GM19463 (cell line): ENCODE results near the gene IKZF3.
"Not testable (repeated sequence)": the region's sequence is repeated elsewhere in the genome, so short reads cannot be mapped to it uniquely, and the experiment has no call there.

Source experiments
- ATAC-seq: cut with Tn5 transposase; IDR thresholded peaks from one replicate; pipeline ENCODE4 v1.9.1; 2021; ENCODE audit warnings: mild to moderate bottlenecking, moderate library complexity; ENCODE audit not compliant: unreplicated experiment

IKZF3 gene

DNA sequence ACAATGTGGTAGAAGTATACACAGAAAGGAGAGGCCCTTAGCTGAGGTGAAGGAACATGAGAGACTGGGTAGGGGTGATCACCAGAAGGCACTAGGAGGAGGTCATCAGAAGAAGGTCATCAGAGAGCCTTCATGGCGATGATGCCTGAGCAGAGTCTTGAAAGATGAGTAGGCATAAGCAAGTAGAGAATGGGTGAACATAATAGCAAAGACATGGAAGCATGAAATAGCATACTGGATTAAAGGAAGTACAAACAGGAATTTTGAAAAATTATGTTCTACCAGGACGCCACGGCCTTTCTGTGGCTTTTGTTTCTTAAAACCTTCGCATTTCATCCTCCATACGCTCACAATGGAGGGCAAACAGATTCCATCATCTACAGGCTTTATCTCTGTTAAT is 2.9 kb downstream of the IKZF3 start:
- no peak for ATAC-seq

DNA sequence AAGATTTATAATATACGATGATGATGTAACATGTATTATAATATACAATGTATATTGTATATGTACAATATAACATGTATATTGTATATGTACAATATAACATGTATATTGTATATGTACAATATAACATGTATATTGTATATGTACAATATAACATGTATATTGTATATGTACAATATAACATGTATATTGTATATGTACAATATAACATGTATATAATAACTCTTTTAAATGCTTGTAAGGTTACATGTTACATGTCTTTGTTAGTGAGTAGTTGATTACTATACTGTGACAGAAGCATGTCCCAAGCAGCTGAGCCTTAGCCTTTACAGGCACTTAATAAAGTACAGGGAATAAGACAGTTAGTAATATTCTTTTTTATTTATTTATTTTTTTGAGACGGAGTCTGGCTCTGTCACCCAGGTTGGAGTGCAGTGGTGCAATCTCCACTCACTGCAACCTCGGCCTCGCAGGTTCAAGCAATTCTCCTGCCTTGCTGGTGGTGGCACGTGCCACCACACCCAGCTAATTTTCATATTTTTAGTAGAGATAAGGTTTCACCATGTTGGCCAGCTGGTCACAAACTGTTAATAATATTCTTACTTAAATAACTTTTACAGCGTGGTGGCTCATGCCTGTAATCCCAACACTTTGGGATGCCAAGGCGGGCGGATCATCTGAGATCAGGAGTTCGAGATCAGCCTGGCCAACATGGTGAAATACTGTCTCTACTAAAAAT is 8.0 kb downstream of the IKZF3 start:
- ATAC-seq = not testable (repeated sequence)

DNA sequence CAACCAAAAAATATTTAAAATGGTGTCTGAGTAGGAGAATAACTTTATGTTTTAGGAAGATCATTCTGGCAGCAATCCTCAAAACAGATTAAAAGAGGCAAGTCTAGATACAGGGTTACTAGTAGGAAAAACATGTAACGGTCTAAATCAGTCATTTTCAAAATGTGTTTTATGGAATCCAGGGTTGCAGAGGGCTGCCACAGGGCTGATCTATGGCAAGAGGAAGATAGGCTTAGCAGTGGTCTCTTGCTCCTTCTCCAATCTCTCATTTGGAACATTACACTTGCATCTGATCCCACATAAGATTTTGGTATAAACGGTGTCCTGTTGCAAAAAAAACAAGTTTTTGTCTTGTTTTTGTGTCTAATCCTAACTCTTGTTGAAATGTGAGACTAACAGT is 9.2 kb downstream of the IKZF3 start:
- no peak for ATAC-seq

DNA sequence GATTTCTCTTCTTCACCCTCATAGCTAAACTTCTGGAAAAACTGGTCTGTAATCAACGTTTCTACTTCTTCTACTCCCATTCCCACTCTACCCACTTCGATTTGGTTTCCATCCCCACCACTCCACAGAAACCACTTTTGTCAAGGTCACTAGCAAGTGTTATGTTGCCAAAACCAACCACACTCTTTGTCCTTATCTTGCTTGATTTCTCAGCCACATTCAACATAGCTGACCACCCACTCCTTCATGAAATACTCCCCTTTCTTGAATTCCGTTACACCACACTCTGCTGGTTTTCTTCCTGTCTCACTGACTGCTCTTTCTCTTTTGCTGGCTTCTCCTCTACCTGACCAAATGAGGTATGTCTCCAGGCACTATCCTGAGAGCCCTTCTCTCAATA is 11.9 kb downstream of the IKZF3 start:
- no peak for ATAC-seq

DNA sequence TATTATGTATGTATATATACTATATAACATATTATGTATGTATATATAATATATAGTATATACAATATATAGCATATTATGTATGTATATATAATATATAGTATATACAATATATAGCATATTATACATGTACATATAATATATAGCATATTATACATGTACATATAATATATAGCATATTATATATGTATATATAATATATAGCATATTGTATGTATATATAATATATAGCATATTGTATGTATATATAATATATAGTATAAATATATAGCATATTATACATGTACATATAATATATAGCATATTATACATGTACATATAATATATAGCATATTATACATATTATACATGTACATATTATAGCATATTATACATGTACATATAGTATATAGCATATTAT is 13.9 kb downstream of the IKZF3 start:
- not testable (repeated sequence) for ATAC-seq

DNA sequence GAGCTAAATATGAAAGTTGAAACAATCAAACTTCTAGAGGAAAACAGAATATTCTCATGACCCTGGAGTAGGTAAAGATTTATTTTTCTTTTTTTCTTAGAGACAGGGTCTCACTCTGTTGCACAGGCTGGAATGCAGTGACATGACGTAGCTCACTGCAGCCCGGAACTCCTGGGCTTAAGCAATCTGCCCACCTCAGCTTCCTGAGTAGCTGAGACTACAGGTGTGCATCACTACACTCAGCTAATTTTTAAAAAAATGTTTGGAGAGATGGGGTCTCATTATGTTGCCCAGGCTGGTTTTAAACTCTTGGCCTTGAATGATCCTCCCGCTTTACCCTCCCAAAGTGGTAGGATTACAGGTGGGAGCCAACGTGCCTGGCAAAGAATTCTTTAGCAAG is 15.5 kb downstream of the IKZF3 start:
- ATAC-seq = no peak

DNA sequence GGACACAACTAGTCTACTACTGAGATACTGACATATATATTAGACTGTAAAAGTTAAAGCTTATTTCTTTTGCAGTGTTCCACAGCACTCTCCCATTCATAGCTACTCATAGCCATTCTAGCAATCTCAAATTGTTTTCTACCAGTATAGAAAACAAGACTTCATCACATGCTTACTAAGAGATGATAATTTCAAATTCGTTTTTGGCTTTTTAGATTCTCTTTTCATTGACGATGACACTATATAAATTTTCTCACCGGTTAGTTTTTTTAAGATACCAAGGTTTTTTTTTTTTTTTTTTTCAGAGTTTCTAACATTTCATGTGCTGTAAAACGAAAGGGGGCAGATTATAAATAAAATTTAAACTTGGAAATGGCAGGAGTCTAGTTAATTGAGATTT is 17.9 kb downstream of the IKZF3 start:
- ATAC-seq = no peak

DNA sequence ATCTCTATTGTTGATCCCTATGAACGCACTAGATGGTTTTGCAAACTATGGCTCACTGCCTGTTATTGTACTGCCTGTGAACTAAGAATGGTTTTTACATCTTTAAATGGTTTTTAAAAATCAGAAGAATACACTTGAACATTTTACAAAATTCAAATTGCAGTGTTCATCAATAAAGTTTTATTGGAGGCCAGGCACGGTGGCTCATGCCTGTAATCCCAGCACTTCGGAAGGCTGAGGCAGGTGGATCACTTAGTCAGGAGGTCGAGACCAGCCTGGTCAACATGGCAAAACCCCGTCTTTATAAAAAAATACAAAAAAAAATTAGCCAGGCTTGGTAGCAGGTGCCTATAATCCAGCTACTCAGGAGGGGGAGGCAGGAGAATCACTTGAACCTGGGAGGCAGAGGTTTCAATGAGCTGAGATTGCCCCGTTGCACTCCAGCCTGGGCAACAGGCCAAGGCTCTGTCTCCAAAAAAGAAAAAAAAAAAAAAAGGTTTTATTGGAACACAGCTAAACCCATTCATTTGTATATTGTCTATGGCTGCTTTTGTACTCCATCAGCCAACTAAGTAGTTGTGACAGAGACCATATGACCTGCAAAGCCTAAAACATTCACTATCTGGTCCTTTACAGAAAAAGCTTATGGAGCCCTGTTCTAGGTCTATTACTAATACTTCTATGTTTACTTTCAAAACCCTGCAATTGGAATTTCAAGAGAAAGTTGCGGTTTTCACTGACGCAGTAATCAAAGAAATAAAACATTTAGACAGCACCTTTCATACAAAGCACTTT is 18.9 kb downstream of the IKZF3 start:
- ATAC-seq = no peak

DNA sequence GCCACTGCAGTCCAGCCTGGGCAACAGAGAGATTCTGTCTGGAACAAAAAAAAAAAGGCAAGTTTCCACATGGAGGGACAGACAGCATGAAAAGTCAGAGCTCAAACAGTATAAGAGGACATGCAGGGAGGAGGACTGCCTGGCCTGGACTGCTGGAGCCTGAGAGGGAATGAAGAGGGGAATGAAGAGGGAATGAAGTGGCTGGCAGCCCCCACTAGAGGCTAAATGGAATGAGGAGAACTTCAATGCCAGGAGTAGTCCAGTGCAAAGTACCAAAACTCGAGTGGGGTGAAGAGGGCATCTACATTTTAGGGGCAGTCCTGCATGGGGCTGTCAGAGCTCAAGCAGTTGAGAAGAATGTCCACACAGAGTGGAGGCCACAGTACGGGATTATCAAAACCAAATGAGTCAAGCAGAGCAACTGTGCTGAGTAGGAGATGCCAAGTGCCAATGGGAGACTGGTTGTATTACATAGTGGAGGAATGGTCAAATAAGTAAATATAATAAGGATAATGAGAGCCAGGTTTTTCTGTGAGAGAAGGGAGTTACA is 22.9 kb downstream of the IKZF3 start:
- no peak for ATAC-seq

DNA sequence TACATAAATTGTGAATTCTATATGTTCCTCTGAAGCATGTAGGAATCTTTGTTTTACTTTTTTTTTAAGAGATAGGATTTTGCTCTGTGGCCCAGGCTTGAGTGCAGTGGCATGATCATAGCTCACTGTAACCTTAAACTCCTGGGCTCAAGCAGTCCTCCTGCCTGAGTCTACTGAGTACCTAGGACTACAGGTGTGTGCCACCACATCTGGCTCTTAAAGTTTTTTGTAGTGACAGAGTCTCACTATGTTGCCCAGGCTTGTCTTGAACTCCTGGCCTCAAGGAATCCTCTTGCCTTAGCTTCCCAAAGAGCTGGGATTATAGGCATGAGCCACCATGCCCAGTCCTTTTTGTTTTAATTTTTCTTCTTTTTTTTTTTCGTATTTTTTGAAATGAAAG is 25.3 kb downstream of the IKZF3 start:
- ATAC-seq = no peak

DNA sequence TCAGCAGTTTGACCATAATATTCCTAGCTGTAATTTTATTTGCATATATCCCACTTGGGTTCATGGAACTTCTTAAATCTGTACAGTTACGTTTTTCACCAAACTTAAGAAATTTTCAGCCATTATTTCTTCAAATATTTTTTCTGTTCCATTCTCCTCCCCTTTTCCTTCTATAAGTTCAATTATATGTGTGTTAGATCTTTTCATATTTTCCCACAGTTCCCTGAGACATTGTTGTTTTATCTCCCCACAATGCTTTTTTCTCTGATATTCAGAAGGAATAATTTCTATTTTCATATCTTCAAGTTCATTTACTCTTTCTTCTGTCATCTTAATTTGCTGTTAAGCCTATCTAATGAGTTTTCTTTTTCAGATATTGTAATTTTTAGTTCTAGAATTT is 26.1 kb downstream of the IKZF3 start:
- no peak for ATAC-seq

DNA sequence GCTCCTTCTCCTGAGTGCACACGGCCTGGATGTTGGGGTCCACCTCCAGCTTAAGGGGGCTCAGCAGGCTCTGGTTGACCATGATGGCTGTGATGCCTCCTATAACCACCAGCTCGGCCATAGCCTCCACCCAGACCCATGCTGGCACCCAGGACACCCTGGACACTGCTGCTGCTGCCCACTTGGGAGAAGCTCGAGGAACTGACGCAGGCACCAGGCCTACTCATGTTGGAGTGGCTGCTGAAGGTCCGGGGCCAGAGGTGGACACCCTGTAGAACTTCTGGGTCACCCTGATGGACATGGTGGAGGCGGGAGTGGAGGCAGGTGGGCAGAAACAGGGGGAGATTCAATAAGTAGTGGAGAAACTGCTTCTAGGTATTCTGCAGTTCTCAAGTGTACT is 28.0 kb downstream of the IKZF3 start:
- ATAC-seq = no peak

DNA sequence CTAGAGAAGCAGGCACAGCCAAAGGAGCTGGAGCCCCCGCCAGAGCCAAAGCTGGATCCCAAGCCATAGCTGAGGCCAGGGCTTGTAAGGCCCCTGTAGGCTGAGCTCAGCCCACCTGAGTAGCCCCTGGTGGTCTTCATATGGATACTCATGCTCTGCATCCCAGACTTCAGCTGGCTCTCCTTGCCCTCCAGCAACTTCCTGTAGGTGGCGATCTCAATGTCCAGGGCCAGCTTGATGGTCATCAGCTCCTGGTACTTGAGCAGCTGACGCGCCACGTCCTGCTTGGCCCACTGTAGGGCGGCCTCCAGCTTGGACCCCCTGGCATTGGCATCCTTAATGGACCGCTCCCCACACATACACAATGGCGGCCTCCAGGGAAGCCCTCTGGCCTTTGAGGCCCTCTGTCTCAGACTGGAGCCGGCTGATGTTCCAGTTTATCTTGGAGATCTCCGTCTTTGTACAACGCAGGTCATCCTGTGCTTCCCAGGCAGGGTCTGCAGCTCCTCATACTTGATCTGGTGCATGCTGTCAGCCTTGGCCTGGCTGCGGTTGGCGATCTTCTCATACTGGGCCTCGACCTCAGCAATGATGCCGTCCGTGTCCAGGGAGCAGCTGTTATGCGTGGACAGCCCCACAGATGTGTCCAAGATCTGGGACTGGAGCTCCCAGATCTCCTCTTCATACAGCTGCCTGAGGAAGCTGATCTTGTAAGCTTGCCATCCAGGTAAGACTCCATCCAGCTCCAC is 28.9 kb downstream of the IKZF3 start:
- no peak for ATAC-seq

DNA sequence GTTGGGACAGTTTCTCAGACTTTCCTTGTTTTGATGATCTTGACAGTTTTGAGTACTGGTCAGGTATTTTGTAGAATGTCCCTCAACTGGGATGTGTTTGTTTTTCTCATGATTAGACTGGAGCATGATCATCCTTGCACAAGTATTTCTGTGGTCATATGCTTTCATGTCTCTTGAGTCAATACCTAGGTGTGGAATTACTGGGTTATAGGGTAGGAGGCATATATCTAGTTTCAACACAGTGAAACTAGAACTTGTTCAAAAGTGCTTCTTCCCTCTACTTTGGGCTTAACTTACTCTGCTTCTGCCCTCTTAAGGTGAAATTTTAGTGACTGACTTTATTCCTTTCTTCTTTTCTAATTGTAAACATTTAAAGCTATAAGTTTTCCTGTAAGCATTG is 30.1 kb downstream of the IKZF3 start:
- ATAC-seq = no peak

DNA sequence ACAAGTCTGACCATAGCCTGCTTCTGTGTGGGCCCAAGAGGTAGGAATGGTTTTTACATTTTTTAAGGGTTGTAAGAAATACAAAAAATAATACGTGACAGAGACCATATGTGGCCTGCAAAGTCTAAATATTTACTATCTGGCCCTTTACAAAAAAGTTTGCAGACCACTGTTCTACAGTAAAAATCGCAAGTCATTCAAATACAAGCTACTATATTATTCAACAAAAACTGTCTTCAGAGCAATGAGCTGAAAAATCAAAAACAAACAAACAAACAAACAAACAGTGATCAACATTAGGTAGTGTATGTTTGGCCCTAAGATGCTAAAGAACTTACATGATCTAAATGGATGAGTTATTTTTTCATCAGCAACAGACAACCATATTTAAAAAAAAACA is 32.5 kb downstream of the IKZF3 start:
- no peak for ATAC-seq

DNA sequence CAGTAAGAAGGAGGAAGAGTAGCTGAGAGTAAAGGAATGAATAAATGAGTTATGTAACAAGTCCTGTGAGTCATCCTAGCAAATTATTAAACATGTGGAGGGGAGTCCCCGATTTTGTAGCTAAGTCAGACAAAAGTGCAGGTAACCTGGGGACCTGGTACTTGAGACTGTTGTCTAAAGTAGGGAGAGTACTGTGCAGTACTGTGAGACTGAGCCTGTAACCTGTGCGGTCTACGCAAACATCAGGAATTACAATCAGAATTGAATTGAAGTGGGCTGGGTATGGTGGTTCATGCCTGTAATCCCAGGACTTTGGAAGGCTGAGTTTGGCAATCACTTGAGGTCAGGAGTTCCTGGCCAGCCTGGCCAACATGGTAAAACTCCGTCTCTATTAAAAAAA is 35.7 kb downstream of the IKZF3 start:
- no peak for ATAC-seq

DNA sequence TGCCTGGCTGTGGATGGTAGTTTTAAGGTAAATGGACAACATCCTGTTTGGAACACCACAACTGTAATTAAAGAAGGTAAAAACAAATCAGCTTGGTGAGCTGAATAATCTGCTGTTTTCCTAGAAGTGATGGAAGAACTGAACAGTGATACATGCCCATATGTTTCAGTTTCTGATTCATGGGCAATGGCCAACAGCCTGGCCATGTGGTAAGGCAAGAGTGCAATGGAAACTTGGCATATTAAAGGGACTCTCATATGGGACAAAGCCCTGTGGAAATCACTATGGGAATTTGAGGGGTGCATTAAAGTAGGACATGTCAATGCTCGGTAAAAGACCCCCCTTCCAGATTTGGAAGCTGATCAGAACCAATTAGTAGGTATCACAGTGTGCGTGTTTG is 37.8 kb downstream of the IKZF3 start:
- no peak for ATAC-seq

DNA sequence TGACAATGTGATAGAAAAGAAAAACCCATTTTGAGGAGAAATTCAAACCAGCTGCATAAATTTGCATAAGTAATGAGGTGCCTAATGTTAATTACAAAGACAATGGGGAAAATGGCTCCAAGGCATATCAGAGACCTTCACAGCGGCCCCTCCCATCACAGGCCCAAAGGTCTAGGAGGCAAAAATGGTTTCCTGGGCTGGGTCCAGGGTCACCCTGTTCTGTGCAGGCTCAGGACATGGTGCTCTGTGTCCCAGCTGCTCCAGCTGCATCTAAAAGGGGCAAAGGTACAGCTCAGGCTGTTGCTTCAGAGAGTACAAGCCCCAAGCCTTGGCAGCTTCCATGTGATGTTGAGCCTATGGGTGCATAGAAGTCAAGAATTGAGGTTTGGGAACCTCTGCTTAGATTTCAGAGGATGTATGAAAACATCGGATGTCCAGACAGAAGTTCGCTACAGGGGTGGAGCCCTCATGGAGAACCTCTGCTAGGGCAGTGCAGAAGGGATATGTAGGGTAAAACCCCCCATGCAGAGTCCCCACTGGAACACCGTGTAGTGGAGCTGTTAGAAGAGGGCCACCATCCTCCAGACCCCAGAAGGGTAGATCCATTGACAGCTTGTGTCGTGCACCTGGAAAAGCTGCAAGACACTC is 40.6 kb downstream of the IKZF3 start:
- ATAC-seq = no peak

DNA sequence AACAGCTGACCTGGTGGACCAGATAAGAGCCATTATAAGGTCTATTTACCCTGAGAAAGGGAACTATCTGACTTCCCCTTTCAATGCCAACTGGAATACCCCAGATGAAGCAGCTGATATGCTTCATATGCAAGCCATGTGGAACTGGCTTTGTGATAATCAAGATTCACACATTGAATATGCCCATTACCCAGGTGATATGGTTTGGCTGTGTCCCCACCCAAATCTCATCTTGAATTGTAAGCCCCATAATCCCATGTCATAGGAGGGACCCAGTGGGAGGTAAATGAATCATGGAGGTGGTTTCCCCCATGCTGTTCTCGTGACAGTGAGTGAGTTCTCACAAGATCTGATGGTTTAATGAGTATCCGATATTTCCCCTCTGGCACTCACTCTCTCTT is 42.1 kb downstream of the IKZF3 start:
- ATAC-seq = no peak

DNA sequence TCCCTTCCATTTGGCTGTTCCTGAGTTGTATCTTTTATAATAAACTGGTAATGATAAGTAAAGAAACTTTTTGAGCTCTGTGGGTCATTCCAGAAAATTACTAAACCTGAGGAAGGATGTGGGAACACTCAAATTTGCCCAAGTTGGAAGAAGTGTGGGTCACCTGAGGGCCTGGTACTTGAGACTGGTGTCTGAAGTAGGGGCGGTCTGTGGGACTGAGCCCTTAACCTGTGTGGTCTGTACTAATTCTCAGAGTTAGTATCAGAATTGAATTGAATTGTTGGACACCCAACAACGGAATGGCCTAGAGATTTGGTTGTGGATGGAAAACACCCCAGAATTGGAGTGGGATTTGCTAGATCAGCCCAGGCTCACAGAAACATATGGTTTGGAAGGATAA is 43.1 kb downstream of the IKZF3 start:
- ATAC-seq = no peak

DNA sequence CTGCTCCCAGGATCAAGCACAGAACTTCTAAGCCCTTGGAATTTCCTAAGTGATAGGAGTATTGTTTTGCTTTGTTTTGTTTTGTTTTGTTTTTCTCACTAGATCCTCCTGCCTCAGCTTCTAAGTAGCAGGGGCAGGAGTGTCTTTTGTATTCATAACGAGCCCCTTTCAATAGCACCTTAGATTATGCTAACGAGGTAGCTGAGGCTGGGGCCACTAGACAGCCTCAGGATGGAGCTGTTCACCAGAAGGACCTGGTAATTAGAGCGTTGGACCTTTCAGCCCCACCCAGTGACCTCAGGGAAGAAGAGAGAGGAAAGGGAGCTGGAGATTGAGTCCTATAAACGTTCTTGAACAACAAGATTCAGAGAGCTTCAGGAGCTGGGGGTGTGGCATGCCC is 43.6 kb downstream of the IKZF3 start:
- ATAC-seq = no peak
